ENCODE data around the gene MYOD1.

GRCh38 chr11:17672469-17672868 lies 46.9 kb upstream of the MYOD1 start:
- TF ChIP-seq RAD21 (IDR thresholded peaks at IDR 0.05; ENCODE audit: low read depth) (no peak), REST (IDR thresholded peaks at IDR 0.05; ENCODE audit: low read depth) (no peak), CREB1 (IDR thresholded peaks at IDR 0.05; ENCODE audit: low read depth) (no peak), EGR1 (IDR thresholded peaks at IDR 0.05) (no peak)

All from Ishikawa (cell line).